Measurements from ENCODE around the gene PWWP3B.

The PWWP3B gene

GRCh38 chrX:106168107-106168506, at the start of gene PWWP3B:
PWWP3B (plus strand) TSS chrX:106168305; CDS start chrX:106205433, 37,128 bp downstream.
- Histone ChIP-seq H3K9ac (ENCODE audit: low read depth in 1 of 2, low read length in 2 of 2) (no peak within 1 kb of the TSS), H3K9me3 (ENCODE audit: control insufficient read depth in 1 of 2, low read length in 2 of 2) (no peaks in the 10 kb centered on the region), H3K4me3 (ENCODE audit: low read depth in 1 of 2, low read length in 2 of 2) (no peak within 1 kb of the TSS), H3K27ac (ENCODE audit: low read depth, low read length) (no peak within 1 kb of the TSS), H3K4me1 (ENCODE audit: control insufficient read depth in 1 of 2, insufficient read depth in 2 of 2, low read length in 2 of 2) (no peaks in the 10 kb centered on the region), H3K27me3 (ENCODE audit: control insufficient read depth in 1 of 2, insufficient read depth in 2 of 2, low read length in 2 of 2) (no peaks in the 10 kb centered on the region), H3K36me3 (ENCODE audit: control insufficient read depth in 1 of 2, insufficient read depth in 2 of 2, low read length in 2 of 2) (no peaks in the 10 kb centered on the region)

- Histone ChIP-seq H3K27ac (ENCODE audit: low read depth, low read length) (no peak overlapping the region), H3K4me3 (ENCODE audit: low read depth in 1 of 2, low read length in 2 of 2) (no peak overlapping the region), H3K4me1 (ENCODE audit: control insufficient read depth in 1 of 2, insufficient read depth in 2 of 2, low read length in 2 of 2) (no peaks in the 10 kb centered on the region), H3K36me3 (ENCODE audit: control insufficient read depth in 1 of 2, insufficient read depth in 2 of 2, low read length in 2 of 2) (no peaks in the 10 kb centered on the region), H3K9ac (ENCODE audit: low read depth in 1 of 2, low read length in 2 of 2) (no peak overlapping the region), H3K9me3 (ENCODE audit: control insufficient read depth in 1 of 2, low read length in 2 of 2) (no peaks in the 10 kb centered on the region), H3K27me3 (ENCODE audit: control insufficient read depth in 1 of 2, insufficient read depth in 2 of 2, low read length in 2 of 2) (no peaks in the 10 kb centered on the region)
These were observed 29.1 kb upstream of the PWWP3B start for GRCh38 chrX:106139048-106139447.

- H3K9ac ChIP-seq (ENCODE audit: low read depth in 1 of 2, low read length in 2 of 2), result no peak overlapping the region
- H3K27ac ChIP-seq (ENCODE audit: low read depth, low read length), result no peak overlapping the region
- H3K27me3 ChIP-seq (ENCODE audit: control insufficient read depth in 1 of 2, insufficient read depth in 2 of 2, low read length in 2 of 2), result no peaks in the 10 kb centered on the region
- no peaks in the 10 kb centered on the region for H3K36me3 ChIP-seq (ENCODE audit: control insufficient read depth in 1 of 2, insufficient read depth in 2 of 2, low read length in 2 of 2)
- H3K4me1 ChIP-seq (ENCODE audit: control insufficient read depth in 1 of 2, insufficient read depth in 2 of 2, low read length in 2 of 2), result no peaks in the 10 kb centered on the region
- H3K4me3 ChIP-seq (ENCODE audit: low read depth in 1 of 2, low read length in 2 of 2), result no peak overlapping the region
- H3K9me3 ChIP-seq (ENCODE audit: control insufficient read depth in 1 of 2, low read length in 2 of 2), result no peaks in the 10 kb centered on the region
These were observed 23.1 kb upstream of the PWWP3B start for GRCh38 chrX:106144755-106145639.

- Histone ChIP-seq H3K27ac (ENCODE audit: low read depth, low read length) (no peak overlapping the region), H3K9me3 (ENCODE audit: control insufficient read depth in 1 of 2, low read length in 2 of 2) (no peaks in the 10 kb centered on the region), H3K36me3 (ENCODE audit: control insufficient read depth in 1 of 2, insufficient read depth in 2 of 2, low read length in 2 of 2) (no peaks in the 10 kb centered on the region), H3K27me3 (ENCODE audit: control insufficient read depth in 1 of 2, insufficient read depth in 2 of 2, low read length in 2 of 2) (no peaks in the 10 kb centered on the region), H3K9ac (ENCODE audit: low read depth in 1 of 2, low read length in 2 of 2) (no peak overlapping the region), H3K4me1 (ENCODE audit: control insufficient read depth in 1 of 2, insufficient read depth in 2 of 2, low read length in 2 of 2) (no peaks in the 10 kb centered on the region), H3K4me3 (ENCODE audit: low read depth in 1 of 2, low read length in 2 of 2) (no peak overlapping the region)
These were observed 17.4 kb upstream of the PWWP3B start for GRCh38 chrX:106150701-106151100.

- no peak overlapping the region for H3K27ac ChIP-seq (ENCODE audit: low read depth, low read length)
- H3K4me1 ChIP-seq (ENCODE audit: control insufficient read depth in 1 of 2, insufficient read depth in 2 of 2, low read length in 2 of 2), result no peaks in the 10 kb centered on the region
- no peaks in the 10 kb centered on the region for H3K27me3 ChIP-seq (ENCODE audit: control insufficient read depth in 1 of 2, insufficient read depth in 2 of 2, low read length in 2 of 2)
- no peak overlapping the region for H3K9ac ChIP-seq (ENCODE audit: low read depth in 1 of 2, low read length in 2 of 2)
- no peak overlapping the region for H3K4me3 ChIP-seq (ENCODE audit: low read depth in 1 of 2, low read length in 2 of 2)
- no peaks in the 10 kb centered on the region for H3K9me3 ChIP-seq (ENCODE audit: control insufficient read depth in 1 of 2, low read length in 2 of 2)
- H3K36me3 ChIP-seq (ENCODE audit: control insufficient read depth in 1 of 2, insufficient read depth in 2 of 2, low read length in 2 of 2), result no peaks in the 10 kb centered on the region
These were observed 8.2 kb upstream of the PWWP3B start for GRCh38 chrX:106159861-106160282.

GRCh38 chrX:106170318-106170717, 2.2 kb downstream of the PWWP3B start:
- H3K36me3 ChIP-seq (ENCODE audit: control insufficient read depth in 1 of 2, insufficient read depth in 2 of 2, low read length in 2 of 2), result no peaks in the 10 kb centered on the region
- H3K27me3 ChIP-seq (ENCODE audit: control insufficient read depth in 1 of 2, insufficient read depth in 2 of 2, low read length in 2 of 2), result no peaks in the 10 kb centered on the region
- H3K9ac ChIP-seq (ENCODE audit: low read depth in 1 of 2, low read length in 2 of 2), result no peak overlapping the region
- no peaks in the 10 kb centered on the region for H3K9me3 ChIP-seq (ENCODE audit: control insufficient read depth in 1 of 2, low read length in 2 of 2)
- no peaks in the 10 kb centered on the region for H3K4me1 ChIP-seq (ENCODE audit: control insufficient read depth in 1 of 2, insufficient read depth in 2 of 2, low read length in 2 of 2)
- H3K4me3 ChIP-seq (ENCODE audit: low read depth in 1 of 2, low read length in 2 of 2), result no peak overlapping the region
- no peak overlapping the region for H3K27ac ChIP-seq (ENCODE audit: low read depth, low read length)

GRCh38 chrX:106171293-106171820, 3.3 kb downstream of the PWWP3B start:
- H3K36me3 ChIP-seq (ENCODE audit: control insufficient read depth in 1 of 2, insufficient read depth in 2 of 2, low read length in 2 of 2), result no peaks in the 10 kb centered on the region
- no peaks in the 10 kb centered on the region for H3K9me3 ChIP-seq (ENCODE audit: control insufficient read depth in 1 of 2, low read length in 2 of 2)
- no peaks in the 10 kb centered on the region for H3K4me1 ChIP-seq (ENCODE audit: control insufficient read depth in 1 of 2, insufficient read depth in 2 of 2, low read length in 2 of 2)
- no peak overlapping the region for H3K4me3 ChIP-seq (ENCODE audit: low read depth in 1 of 2, low read length in 2 of 2)
- no peak overlapping the region for H3K9ac ChIP-seq (ENCODE audit: low read depth in 1 of 2, low read length in 2 of 2)
- no peaks in the 10 kb centered on the region for H3K27me3 ChIP-seq (ENCODE audit: control insufficient read depth in 1 of 2, insufficient read depth in 2 of 2, low read length in 2 of 2)
- H3K27ac ChIP-seq (ENCODE audit: low read depth, low read length), result no peak overlapping the region

GRCh38 chrX:106177106-106177981, 9.2 kb downstream of the PWWP3B start:
- no peaks in the 10 kb centered on the region for H3K27me3 ChIP-seq (ENCODE audit: control insufficient read depth in 1 of 2, insufficient read depth in 2 of 2, low read length in 2 of 2)
- no peaks in the 10 kb centered on the region for H3K4me1 ChIP-seq (ENCODE audit: control insufficient read depth in 1 of 2, insufficient read depth in 2 of 2, low read length in 2 of 2)
- H3K36me3 ChIP-seq (ENCODE audit: control insufficient read depth in 1 of 2, insufficient read depth in 2 of 2, low read length in 2 of 2), result no peaks in the 10 kb centered on the region
- H3K9ac ChIP-seq (ENCODE audit: low read depth in 1 of 2, low read length in 2 of 2), result no peak overlapping the region
- no peak overlapping the region for H3K4me3 ChIP-seq (ENCODE audit: low read depth in 1 of 2, low read length in 2 of 2)
- no peaks in the 10 kb centered on the region for H3K9me3 ChIP-seq (ENCODE audit: control insufficient read depth in 1 of 2, low read length in 2 of 2)
- H3K27ac ChIP-seq (ENCODE audit: low read depth, low read length), result no peak overlapping the region

- H3K27me3 ChIP-seq (ENCODE audit: control insufficient read depth in 1 of 2, insufficient read depth in 2 of 2, low read length in 2 of 2), result no peaks in the 10 kb centered on the region
- no peak overlapping the region for H3K9ac ChIP-seq (ENCODE audit: low read depth in 1 of 2, low read length in 2 of 2)
- H3K4me1 ChIP-seq (ENCODE audit: control insufficient read depth in 1 of 2, insufficient read depth in 2 of 2, low read length in 2 of 2), result no peaks in the 10 kb centered on the region
- no peaks in the 10 kb centered on the region for H3K9me3 ChIP-seq (ENCODE audit: control insufficient read depth in 1 of 2, low read length in 2 of 2)
- H3K36me3 ChIP-seq (ENCODE audit: control insufficient read depth in 1 of 2, insufficient read depth in 2 of 2, low read length in 2 of 2), result no peaks in the 10 kb centered on the region
- H3K4me3 ChIP-seq (ENCODE audit: low read depth in 1 of 2, low read length in 2 of 2), result no peak overlapping the region
- H3K27ac ChIP-seq (ENCODE audit: low read depth, low read length), result no peak overlapping the region
These were observed 9.8 kb downstream of the PWWP3B start for GRCh38 chrX:106177982-106178321.

- H3K9me3 ChIP-seq (ENCODE audit: control insufficient read depth in 1 of 2, low read length in 2 of 2), result no peaks in the 10 kb centered on the region
- no peaks in the 10 kb centered on the region for H3K4me1 ChIP-seq (ENCODE audit: control insufficient read depth in 1 of 2, insufficient read depth in 2 of 2, low read length in 2 of 2)
- H3K36me3 ChIP-seq (ENCODE audit: control insufficient read depth in 1 of 2, insufficient read depth in 2 of 2, low read length in 2 of 2), result no peaks in the 10 kb centered on the region
- H3K4me3 ChIP-seq (ENCODE audit: low read depth in 1 of 2, low read length in 2 of 2), result no peak overlapping the region
- no peak overlapping the region for H3K27ac ChIP-seq (ENCODE audit: low read depth, low read length)
- H3K27me3 ChIP-seq (ENCODE audit: control insufficient read depth in 1 of 2, insufficient read depth in 2 of 2, low read length in 2 of 2), result no peaks in the 10 kb centered on the region
- H3K9ac ChIP-seq (ENCODE audit: low read depth in 1 of 2, low read length in 2 of 2), result no peak overlapping the region
These were observed 10.7 kb downstream of the PWWP3B start for GRCh38 chrX:106178826-106179225.
